ENCODE measurements around the gene SPPL2B. TPM values are rescaled to one million over a fixed set of nuclear protein-coding genes. Genes with fewer than 3 reads are reported as not detected.

SPPL2B gene
- total RNA-seq, 1 donor from 2014 or later: 153 TPM

DNA sequence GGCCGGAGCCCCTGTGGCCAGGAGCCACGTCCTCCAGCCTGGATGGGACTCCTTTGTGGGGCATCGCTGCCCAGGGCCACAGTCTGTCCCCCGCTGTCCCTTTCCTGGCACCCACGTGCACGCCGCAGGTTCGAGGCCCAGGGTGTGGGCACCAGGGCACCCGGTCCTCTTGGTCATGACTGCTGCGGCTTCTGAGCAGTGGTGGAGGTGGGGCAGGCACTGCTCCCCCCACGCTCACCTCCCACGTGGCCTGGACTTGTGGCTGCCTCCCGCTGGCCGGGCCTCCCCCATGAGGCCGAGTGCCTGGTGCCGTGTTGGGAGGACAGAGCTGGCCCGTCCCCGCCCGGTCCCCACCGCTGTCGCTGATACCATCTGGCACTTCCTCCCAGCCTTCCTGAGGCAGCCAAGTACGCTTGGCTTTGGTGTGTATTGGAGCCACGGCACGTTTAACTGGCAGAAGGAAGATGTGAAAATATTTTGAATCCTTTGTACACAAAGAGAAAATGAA lies 12.8 kb downstream of the SPPL2B start:
- Mint-ChIP-seq H3K36me3 (ENCODE audit: insufficient read depth) (no peaks in the 10 kb centered on the region), H3K4me3 (ENCODE audit: low read depth) (no peak overlapping the region), H3K9me3 (ENCODE audit: low read depth) (no peaks in the 10 kb centered on the region), H3K27ac (no peak overlapping the region), H3K4me1 (ENCODE audit: low read depth) (peaks cover under 1% of the 10 kb centered on the region), H3K27me3 (no peaks in the 10 kb centered on the region)
- TF ChIP-seq, protein P1, sequence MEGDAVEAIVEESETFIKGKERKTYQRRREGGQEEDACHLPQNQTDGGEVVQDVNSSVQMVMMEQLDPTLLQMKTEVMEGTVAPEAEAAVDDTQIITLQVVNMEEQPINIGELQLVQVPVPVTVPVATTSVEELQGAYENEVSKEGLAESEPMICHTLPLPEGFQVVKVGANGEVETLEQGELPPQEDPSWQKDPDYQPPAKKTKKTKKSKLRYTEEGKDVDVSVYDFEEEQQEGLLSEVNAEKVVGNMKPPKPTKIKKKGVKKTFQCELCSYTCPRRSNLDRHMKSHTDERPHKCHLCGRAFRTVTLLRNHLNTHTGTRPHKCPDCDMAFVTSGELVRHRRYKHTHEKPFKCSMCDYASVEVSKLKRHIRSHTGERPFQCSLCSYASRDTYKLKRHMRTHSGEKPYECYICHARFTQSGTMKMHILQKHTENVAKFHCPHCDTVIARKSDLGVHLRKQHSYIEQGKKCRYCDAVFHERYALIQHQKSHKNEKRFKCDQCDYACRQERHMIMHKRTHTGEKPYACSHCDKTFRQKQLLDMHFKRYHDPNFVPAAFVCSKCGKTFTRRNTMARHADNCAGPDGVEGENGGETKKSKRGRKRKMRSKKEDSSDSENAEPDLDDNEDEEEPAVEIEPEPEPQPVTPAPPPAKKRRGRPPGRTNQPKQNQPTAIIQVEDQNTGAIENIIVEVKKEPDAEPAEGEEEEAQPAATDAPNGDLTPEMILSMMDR (IDR thresholded peaks at IDR 0.05; ENCODE audit: unreplicated experiment): no peak
- no peak for DNase-seq (ENCODE audit: low spot score, unreplicated experiment)

DNA sequence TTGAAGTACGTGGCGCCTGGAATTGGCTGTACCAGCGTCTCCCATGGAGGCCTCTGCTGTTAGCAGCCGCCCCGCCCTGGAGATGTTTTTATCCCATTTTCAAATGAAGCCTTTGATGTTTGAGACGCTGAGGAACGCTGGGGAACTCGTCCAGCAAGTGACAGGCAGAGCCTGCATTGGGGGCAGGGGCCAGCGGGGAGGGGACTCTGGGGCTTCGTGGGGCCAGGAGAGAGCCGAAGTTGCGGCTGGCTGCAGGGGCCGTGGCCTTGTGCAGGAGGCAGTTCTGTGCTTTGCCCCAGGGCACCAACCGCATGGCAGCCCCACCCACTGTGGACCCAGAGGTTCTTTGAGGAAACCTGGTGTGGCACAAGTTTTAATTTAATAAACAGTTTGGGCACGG lies 13.5 kb downstream of the SPPL2B start:
- Mint-ChIP-seq H3K9me3 (ENCODE audit: low read depth) (no peaks in the 10 kb centered on the region), H3K27me3 (no peaks in the 10 kb centered on the region), H3K27ac (no peak overlapping the region), H3K4me3 (ENCODE audit: low read depth) (no peak overlapping the region), H3K36me3 (ENCODE audit: insufficient read depth) (no peaks in the 10 kb centered on the region), H3K4me1 (ENCODE audit: low read depth) (no peaks in the 10 kb centered on the region)
- no peak for DNase-seq (ENCODE audit: low spot score, unreplicated experiment)
- TF ChIP-seq, protein P1 (IDR thresholded peaks at IDR 0.05; ENCODE audit: unreplicated experiment): no peak

DNA sequence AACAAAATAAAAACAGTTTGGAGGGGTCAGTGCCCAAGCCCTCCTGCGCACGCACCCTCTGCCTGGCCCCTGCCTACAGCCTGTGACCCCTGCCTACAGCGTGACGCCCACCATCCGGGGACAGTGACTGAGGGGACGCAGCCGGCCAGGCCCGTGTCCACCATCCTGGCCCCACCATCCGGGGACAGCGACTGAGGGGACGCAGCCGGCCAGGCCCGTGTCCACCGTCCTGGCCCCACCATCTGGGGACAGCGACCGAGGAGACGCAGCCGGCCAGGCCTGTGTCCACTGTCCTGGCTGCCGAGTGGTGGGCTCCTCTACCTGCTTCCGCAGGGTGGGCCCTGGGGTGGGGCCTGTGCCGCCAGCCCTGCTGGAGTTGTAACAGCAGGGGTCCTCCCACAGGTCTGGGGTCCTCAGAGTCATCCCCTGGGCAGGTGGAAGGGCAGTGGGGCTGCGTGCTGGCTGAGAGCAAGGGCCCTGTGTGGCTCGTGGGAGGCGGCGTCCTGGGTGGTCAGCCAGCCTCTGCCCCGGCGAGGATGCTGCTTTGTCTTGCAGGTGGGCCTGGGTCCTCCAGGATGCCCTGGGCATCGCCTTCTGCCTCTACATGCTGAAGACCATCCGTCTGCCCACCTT lies 14.3 kb downstream of the SPPL2B start:
- Mint-ChIP-seq H3K36me3 (ENCODE audit: insufficient read depth) (no peaks in the 10 kb centered on the region), H3K27ac (no peak overlapping the region), H3K4me3 (ENCODE audit: low read depth) (no peak overlapping the region), H3K4me1 (ENCODE audit: low read depth) (no peaks in the 10 kb centered on the region), H3K9me3 (ENCODE audit: low read depth) (no peaks in the 10 kb centered on the region), H3K27me3 (no peaks in the 10 kb centered on the region)
- TF ChIP-seq, protein P1 (IDR thresholded peaks at IDR 0.05; ENCODE audit: unreplicated experiment): no peak
- DNase-seq (ENCODE audit: low spot score, unreplicated experiment): no peak

DNA sequence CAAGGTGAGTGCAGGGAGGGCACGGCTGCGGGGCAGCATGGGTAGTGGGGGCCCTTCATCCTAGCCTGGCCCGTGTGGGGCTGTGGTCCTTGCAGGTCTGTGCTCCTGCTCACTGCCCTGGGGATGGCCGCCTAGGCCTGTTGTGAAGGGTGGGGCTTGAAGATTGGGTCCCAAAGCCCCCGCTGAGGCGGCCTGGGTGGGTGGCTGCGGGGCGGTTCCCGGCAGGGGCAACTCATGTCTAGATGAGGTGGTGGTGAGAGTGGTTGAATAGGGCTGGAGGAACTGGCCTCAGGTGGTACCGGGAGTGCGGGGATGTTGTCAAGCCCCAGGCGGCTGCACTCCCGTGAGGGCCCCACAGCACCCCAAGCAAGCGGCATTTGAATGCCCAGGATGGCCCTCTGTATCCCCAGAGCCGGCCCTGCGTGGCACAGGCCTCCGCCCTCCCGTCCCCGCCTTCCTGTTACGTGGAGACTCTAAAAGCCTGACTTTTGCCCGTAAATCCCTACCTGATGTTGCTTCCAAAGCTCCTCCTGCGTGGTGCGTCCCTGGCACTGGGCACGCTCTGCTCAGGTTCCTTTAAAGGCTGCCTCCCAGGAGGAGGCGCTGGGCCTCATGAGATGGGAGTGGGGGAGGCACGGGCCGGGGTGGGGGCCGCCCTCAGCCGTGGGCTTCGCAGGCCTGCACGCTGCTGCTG lies 15.0 kb downstream of the SPPL2B start:
- no peak overlapping the region for H3K27ac Mint-ChIP-seq
- no peak overlapping the region for H3K4me3 Mint-ChIP-seq (ENCODE audit: low read depth)
- H3K9me3 Mint-ChIP-seq (ENCODE audit: low read depth): no peaks in the 10 kb centered on the region
- TF ChIP-seq, protein P1 (IDR thresholded peaks at IDR 0.05; ENCODE audit: unreplicated experiment): no peak
- no peaks in the 10 kb centered on the region for H3K4me1 Mint-ChIP-seq (ENCODE audit: low read depth)
- H3K36me3 Mint-ChIP-seq (ENCODE audit: insufficient read depth): no peaks in the 10 kb centered on the region
- no peak for DNase-seq (ENCODE audit: low spot score, unreplicated experiment)
- no peaks in the 10 kb centered on the region for H3K27me3 Mint-ChIP-seq

DNA sequence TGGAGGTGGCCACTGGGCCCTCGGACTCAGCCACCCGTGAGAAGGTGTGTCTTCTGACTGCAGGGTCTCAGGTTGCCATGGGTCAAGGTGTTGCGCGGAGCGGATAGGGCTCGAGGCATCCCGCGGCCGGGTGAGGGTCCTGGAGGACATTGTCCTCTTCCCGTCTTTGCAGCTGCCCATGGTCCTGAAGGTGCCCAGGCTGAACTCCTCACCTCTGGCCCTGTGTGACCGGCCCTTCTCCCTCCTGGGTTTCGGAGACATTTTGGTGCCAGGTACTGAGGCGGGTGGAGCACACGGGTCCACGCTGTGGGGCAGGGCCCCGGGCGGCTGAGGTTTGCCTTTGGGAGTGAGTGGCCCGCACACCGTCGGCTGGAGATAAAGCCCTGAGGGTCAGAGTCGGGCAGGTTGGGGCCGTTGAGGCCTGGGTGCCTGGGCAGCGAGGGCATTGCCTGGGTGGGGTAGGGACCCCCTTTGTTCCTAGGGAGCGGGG lies 15.9 kb downstream of the SPPL2B start:
- DNase-seq (ENCODE audit: low spot score, unreplicated experiment): no peak
- H3K4me1 Mint-ChIP-seq (ENCODE audit: low read depth): no peaks in the 10 kb centered on the region
- no peaks in the 10 kb centered on the region for H3K9me3 Mint-ChIP-seq (ENCODE audit: low read depth)
- H3K27me3 Mint-ChIP-seq: no peaks in the 10 kb centered on the region
- no peaks in the 10 kb centered on the region for H3K36me3 Mint-ChIP-seq (ENCODE audit: insufficient read depth)
- TF ChIP-seq, protein P1 (IDR thresholded peaks at IDR 0.05; ENCODE audit: unreplicated experiment): no peak
- no peak overlapping the region for H3K27ac Mint-ChIP-seq
- H3K4me3 Mint-ChIP-seq (ENCODE audit: low read depth): no peak overlapping the region

Data from progenitor cell of endocrine pancreas (in vitro differentiated cells).